Measurements from ENCODE around the gene ABCC10.
"Not testable (repeated sequence)": the region's sequence is repeated elsewhere in the genome, so short reads cannot be mapped to it uniquely, and the experiment has no call there.

ABCC10 gene

DNA sequence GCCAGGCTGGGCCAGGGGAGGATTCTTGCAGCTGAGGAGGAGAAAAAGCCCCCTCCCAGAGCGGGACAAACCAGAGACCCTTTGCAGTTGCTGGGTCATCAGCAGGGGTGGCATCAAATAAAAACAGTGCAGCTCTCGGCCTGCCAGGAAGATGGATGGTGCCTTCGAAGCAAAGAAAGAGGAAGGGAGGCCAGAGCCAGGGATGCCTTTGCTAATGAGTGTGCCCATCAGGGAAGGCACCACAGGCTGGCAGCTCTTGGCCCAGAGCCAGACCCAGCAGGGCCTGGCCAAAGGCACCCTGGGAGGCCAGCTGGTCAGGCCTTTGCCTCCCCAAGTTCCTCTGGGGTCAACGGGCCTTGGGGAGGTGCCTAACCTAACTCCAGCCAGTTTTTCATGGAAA, 31.6 kb upstream of the ABCC10 start:
- Mint-ChIP-seq H3K27me3 (peaks cover 17% of the 10 kb centered on the region), H3K4me3 (no peak overlapping the region), H3K4me1 (peaks cover 16% of the 10 kb centered on the region), H3K36me3 (no peaks in the 10 kb centered on the region), H3K27ac (no peak overlapping the region), H3K9me3 (no peaks in the 10 kb centered on the region)
- DNase-seq (ENCODE audit: low spot score in 2 of 2) (no peak), ATAC-seq (ENCODE audit: low read depth) (no peak)

DNA sequence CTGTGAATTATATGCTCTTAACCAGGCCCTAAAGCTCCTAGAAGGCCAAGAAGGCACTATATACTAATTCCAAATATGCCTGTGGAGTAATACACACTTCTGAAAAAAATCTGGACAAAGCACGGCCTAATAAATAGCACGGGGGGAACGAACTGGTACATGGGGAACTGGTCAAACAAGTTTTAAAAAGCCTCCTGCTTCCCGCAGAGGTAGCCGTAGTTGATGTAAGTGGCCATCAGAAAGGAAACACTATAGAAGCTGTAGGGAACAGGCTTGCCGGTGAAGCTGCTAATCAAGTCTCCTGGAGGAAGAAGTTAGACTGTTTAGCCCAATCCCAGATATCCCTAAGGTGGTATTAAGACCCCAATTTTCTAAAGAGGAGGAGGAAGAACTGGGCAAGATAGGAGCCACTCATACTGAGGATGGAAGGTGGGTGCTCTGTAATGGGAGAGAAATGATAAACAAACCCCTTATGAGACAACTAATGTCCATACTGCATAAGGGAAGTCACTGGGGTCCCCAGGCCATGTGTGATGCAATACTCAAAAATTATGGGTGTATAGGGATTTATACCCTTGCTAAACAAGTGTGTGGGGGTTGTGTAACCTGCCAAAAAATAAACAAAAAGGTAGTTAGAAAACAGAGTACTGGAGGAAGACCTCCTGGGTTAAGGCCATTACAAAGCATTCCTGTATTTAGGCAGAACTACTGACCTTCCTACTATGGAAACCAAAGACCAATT, 30.8 kb upstream of the ABCC10 start:
- Mint-ChIP-seq H3K27ac (no peak overlapping the region), H3K4me3 (no peak overlapping the region), H3K27me3 (peaks cover 14% of the 10 kb centered on the region), H3K9me3 (no peaks in the 10 kb centered on the region), H3K36me3 (no peaks in the 10 kb centered on the region), H3K4me1 (peaks cover 14% of the 10 kb centered on the region)
- DNase-seq (ENCODE audit: low spot score in 2 of 2) (no peak), ATAC-seq (ENCODE audit: low read depth) (no peak)

DNA sequence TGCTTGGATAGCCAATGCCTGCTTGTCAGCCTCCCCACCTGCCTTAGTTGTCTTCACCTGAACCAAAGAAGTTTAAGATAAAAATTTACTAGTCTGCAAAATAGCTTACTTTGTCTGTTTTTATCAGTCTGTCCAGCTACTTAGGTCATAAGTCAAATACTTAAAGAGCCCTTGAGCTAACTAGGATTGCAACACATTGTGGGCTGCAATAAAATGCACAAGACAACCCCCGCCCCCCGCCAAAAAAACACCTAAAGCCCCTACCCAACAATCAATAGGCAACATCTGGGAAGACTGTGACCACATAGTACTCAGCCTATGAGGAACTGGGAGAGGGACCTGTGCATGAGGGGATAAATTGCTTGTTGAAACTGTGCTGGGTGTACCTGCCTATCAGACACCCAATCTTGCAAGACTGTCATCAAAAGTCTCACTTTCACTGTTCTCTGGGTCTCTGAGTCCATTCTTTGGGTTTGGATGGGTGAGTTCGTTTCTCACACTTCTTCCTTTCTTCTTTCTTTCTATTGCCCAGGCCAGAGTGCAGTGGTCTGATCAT, 27.3 kb upstream of the ABCC10 start:
- H3K36me3 Mint-ChIP-seq: no peaks in the 10 kb centered on the region
- ATAC-seq (ENCODE audit: low read depth): no peak
- no peak overlapping the region for H3K27ac Mint-ChIP-seq
- H3K9me3 Mint-ChIP-seq: no peaks in the 10 kb centered on the region
- peaks cover 10% of the 10 kb centered on the region for H3K27me3 Mint-ChIP-seq
- no peak overlapping the region for H3K4me3 Mint-ChIP-seq
- H3K4me1 Mint-ChIP-seq: peaks cover 4% of the 10 kb centered on the region
- DNase-seq (ENCODE audit: low spot score in 2 of 2): no peak

DNA sequence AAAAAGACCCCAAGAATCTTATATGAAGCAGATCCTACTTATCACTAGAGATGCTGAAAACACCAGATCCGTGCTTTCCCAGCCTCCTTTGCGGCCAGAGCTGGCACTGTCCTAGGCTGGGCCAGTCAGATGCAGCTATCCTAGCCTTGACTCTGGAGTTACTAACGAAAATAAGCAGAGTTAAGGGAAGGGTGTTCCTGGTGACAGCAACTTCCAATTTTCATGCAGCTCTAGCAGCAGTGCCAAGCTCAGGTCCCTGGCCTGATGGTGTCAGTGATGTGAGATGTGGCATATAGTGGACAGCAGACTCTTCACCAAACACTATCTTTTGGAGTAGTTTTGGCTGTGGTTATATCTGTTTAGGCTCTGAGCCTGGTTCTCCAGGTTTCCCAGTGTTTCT, 25.6 kb upstream of the ABCC10 start:
- peaks cover 1% of the 10 kb centered on the region for H3K36me3 Mint-ChIP-seq
- H3K27me3 Mint-ChIP-seq: peaks cover 14% of the 10 kb centered on the region
- ATAC-seq (ENCODE audit: low read depth) (no peak), DNase-seq (ENCODE audit: low spot score in 2 of 2) (no peak)
- H3K4me3 Mint-ChIP-seq: no peak overlapping the region
- H3K9me3 Mint-ChIP-seq: peaks cover 1% of the 10 kb centered on the region
- H3K4me1 Mint-ChIP-seq: peaks cover 4% of the 10 kb centered on the region
- H3K27ac Mint-ChIP-seq: no peak overlapping the region

DNA sequence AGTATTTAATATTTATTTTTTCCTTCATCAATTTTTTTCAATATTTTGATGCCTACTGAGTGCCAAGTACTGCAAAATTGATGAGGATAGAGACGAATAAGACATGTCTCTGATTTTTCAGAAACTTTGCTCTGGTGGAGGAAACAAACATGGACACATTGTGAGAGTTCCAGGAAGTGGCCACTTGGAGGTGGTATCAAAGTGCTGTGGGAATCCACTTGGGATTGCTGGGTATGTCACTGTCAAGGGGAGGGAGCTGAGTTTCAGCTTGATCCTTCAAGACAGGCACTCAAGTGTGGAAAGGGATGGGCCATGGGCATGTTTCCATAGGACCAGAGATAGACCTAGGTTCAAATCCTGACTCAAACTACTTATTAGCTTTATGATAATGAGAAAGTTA, 24.5 kb upstream of the ABCC10 start:
- ATAC-seq (ENCODE audit: low read depth) (no peak), DNase-seq (ENCODE audit: low spot score in 2 of 2) (no peak)
- H3K4me1 Mint-ChIP-seq: peaks cover 3% of the 10 kb centered on the region
- no peak overlapping the region for H3K27ac Mint-ChIP-seq
- H3K27me3 Mint-ChIP-seq: peaks cover 18% of the 10 kb centered on the region
- peaks cover 1% of the 10 kb centered on the region for H3K9me3 Mint-ChIP-seq
- H3K36me3 Mint-ChIP-seq: peaks cover 1% of the 10 kb centered on the region
- H3K4me3 Mint-ChIP-seq: no peak overlapping the region

DNA sequence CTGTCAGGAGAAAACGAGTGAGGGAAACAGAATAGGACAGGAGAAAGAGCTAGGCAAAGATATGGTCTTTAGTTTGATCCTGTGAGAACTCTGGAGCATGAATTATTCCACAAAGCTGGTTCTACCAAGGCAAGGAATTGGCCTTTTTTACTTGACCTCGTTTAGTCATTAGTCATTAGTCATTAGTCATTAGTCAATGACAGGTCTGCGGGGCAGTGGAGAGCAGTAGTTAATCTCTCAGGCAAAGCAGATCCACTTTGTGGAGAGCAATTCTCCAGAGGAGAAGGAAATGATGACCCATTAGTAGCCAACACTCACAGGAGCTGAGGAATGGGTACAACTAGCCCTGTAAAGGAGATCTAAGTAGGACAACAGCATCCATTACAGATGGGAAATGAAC, 22.0 kb upstream of the ABCC10 start:
- Mint-ChIP-seq H3K27me3 (peaks cover 23% of the 10 kb centered on the region), H3K9me3 (peaks cover 1% of the 10 kb centered on the region), H3K4me1 (peaks cover 3% of the 10 kb centered on the region), H3K27ac (no peak overlapping the region), H3K4me3 (no peak overlapping the region), H3K36me3 (peaks cover 1% of the 10 kb centered on the region)
- DNase-seq (ENCODE audit: low spot score in 2 of 2) (no peak), ATAC-seq (ENCODE audit: low read depth) (no peak)

DNA sequence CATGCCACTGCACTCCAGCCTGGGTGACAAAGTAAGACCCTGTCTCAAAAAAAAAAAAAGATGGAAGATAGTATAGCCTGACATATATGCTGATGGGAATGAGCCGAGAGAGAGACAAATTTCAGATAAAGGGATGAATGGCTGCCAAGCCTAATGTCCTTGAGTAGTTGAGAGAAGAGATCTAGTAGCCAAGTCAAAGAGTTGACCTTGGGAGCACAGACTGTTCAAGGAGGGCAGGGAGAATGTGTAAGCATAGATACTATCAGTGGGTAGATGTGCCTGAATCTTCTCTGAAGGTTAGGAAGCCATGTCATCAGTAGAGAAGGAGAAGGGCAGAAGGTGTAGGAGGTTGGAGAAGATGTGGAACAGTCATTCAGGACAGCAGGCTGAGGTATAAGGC, 20.0 kb upstream of the ABCC10 start:
- Mint-ChIP-seq H3K4me1 (no peaks in the 10 kb centered on the region), H3K27me3 (peaks cover 20% of the 10 kb centered on the region), H3K36me3 (peaks cover 1% of the 10 kb centered on the region), H3K9me3 (peaks cover 1% of the 10 kb centered on the region), H3K27ac (no peak overlapping the region), H3K4me3 (no peak overlapping the region)
- DNase-seq (ENCODE audit: low spot score in 2 of 2): no peak
- ATAC-seq (ENCODE audit: low read depth): no peak

DNA sequence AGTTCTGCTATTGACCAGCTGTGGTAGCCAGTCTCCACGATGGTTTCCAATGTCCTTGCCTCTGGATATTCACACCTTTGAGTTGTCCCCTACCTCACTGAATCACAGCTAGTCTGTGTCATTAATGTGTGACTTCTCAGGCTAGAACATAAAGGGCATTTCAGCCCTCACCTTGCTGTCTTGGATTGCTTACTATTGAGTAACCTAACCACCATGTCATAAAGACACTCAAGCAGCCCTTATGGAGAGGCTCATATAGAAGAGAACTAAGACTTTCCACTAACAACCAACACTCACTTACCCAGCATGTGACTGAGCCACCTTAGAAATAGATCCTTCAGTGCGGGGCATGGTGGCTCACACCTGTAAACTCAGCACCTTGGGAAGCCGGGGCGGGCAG, 19.1 kb upstream of the ABCC10 start:
- Mint-ChIP-seq H3K36me3 (peaks cover 1% of the 10 kb centered on the region), H3K27ac (no peak overlapping the region), H3K4me1 (no peaks in the 10 kb centered on the region), H3K27me3 (peaks cover 20% of the 10 kb centered on the region), H3K4me3 (no peak overlapping the region), H3K9me3 (peaks cover 1% of the 10 kb centered on the region)
- no peak for DNase-seq (ENCODE audit: low spot score in 2 of 2)
- ATAC-seq (ENCODE audit: low read depth): no peak

DNA sequence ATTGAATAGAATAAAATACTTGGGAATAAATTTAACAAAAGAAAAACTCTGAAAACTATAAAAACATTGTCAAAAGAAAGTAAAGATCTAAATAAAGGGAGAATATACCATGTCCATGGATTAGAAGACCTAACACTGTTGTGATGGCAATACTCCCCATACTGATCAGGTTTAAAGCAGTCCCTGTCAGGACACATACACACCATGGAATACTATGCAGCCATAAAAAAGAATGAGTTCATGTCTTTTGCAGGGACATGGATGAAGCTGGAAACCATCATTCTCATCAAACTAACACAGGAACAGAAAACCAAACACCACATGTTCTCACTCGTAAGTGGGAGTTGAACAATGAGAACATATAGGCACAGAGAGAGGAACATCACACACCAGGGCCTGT, 16.6 kb upstream of the ABCC10 start:
- H3K4me1 Mint-ChIP-seq; DNase-seq (ENCODE audit: low spot score in 2 of 2); H3K9me3 Mint-ChIP-seq; ATAC-seq (ENCODE audit: low read depth); H3K4me3 Mint-ChIP-seq; H3K27ac Mint-ChIP-seq; H3K36me3 Mint-ChIP-seq: not testable (repeated sequence)
- H3K27me3 Mint-ChIP-seq: peaks cover 10% of the 10 kb centered on the region

DNA sequence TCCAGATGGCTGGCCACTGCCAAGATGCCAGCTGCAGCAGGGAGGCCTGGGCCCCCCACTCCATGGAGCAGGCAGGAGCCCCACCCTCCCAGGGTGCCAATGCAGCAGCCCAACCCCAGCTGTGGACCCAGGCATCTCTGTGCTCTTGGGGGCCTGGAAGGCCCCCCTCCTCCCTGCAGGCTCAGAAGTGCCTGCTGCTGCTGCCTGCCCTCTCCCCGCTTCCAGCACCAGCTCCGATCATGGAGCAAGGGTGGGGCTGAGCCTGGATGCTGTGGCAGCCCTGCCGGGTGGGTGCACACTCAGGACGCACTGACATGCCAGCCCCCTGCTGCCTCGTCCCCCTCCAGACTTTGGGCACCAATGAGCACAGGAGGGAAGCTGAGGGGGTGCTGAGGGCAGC, 14.8 kb upstream of the ABCC10 start:
- ATAC-seq (ENCODE audit: low read depth): no peak
- H3K27ac Mint-ChIP-seq: no peak overlapping the region

DNA sequence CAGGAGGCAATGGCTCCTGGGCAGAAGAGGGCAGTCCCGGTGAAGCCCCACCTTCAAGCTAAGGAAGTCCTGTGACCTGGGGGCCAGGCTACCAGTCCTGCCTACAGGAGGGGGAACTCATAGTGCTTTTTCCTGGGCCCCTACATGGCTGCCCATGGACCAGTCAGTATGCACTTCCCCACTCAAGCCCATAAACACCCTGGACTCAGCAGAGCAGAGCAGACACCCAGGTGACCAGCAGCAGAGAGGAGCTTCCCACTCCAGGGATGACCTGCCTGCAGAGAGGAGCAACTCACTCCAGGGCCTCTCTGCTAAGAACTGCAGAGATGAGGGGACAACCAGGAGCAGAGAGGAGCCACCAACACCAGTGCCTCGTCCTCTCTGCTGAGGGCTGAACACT, 14.3 kb upstream of the ABCC10 start:
- H3K4me3 Mint-ChIP-seq: no peak overlapping the region
- ATAC-seq (ENCODE audit: low read depth): no peak

More for the DNA sequence above, 14.8 kb upstream of the ABCC10 start:
- Mint-ChIP-seq H3K4me1 (peaks cover 2% of the 10 kb centered on the region), H3K36me3 (peaks cover 1% of the 10 kb centered on the region), H3K4me3 (no peak overlapping the region), H3K27me3 (peaks cover 12% of the 10 kb centered on the region), H3K9me3 (peaks cover 1% of the 10 kb centered on the region)
- DNase-seq (ENCODE audit: low spot score in 2 of 2): no peak

DNA sequence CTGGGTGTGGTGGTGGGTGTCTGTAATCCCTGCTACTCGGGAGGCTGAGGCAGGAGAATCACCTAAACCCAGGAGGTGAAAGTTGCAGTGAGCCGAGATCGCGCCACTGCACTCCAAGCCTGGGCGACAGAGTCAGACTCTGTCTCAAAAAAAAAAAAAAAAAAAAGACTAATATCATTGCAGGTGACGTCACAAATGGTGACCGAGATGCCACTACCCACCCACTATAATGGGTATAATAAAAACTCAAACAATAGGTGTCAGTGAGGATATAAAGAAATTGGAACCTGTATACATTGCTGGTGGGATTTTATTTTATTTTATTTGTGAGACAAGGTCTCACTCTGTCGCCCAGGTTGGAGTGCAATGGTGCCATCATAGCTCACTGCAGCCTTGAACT, 12.1 kb upstream of the ABCC10 start:
- ATAC-seq (ENCODE audit: low read depth); H3K27me3 Mint-ChIP-seq; H3K4me1 Mint-ChIP-seq; H3K36me3 Mint-ChIP-seq; H3K27ac Mint-ChIP-seq; H3K9me3 Mint-ChIP-seq; H3K4me3 Mint-ChIP-seq; DNase-seq (ENCODE audit: low spot score in 2 of 2): not testable (repeated sequence)

More for the DNA sequence above, 14.3 kb upstream of the ABCC10 start:
- no peak for DNase-seq (ENCODE audit: low spot score in 2 of 2)
- Mint-ChIP-seq H3K4me1 (peaks cover 2% of the 10 kb centered on the region), H3K36me3 (peaks cover 1% of the 10 kb centered on the region), H3K9me3 (peaks cover 1% of the 10 kb centered on the region), H3K27ac (no peak overlapping the region), H3K27me3 (peaks cover 11% of the 10 kb centered on the region)

DNA sequence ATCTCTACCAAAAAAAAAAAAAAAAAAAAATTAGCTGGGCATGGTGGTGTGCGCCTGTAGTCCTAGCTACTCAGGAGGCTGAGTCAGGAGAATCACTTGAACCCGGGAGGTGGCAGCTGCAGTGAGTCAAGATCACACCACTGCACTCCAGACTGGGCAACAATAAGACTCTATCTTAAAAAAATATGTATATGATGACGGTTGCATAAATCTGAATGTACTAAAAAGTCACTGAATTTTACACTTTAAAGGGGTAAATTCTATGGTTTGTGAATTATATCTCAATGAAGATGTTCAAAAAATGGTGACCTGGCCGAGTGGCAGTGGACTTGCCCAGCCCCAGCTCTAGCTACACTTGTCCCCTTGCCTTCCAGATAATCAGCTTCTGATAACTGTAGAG, 10.4 kb upstream of the ABCC10 start:
- no peak overlapping the region for H3K27ac Mint-ChIP-seq
- ATAC-seq (ENCODE audit: low read depth): no peak
- H3K9me3 Mint-ChIP-seq: peaks cover 3% of the 10 kb centered on the region
- peaks cover 1% of the 10 kb centered on the region for H3K36me3 Mint-ChIP-seq
- H3K4me1 Mint-ChIP-seq: peaks cover 2% of the 10 kb centered on the region
- peaks cover 7% of the 10 kb centered on the region for H3K27me3 Mint-ChIP-seq
- no peak for DNase-seq (ENCODE audit: low spot score in 2 of 2)
- H3K4me3 Mint-ChIP-seq: no peak overlapping the region

DNA sequence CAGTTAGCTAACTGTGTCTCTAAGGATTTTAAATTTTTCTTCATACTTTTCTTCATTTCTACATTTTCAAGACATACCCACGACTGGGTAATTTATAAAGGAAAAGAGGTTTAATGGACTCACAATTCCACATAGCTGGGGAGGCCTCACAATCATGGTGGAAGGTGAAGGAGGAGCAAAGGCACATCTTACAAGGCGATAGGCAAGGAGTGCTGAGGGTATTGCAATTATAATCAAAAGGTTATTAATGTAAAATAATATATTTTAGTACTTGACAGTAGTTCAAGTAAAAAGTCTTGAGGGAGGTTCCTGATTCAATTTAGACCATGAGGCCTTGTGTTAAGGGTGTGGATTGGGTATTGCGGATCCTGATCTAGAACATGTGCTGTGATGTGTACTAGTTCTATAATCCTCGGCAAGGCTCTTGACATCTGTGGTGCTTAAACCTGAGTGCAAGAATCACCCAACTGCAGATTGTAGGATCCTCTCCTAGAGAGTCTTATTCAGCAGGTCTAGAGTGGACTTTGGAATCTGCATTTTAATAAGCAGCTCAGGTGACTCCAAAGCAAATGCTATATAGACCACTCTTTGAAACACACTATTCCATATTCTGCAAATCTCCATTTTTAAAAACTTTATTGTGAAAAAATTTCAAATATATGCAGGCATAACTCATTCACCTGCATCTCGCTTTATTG, 7.2 kb upstream of the ABCC10 start:
- Mint-ChIP-seq H3K4me3 (no peak overlapping the region), H3K27me3 (peaks cover 5% of the 10 kb centered on the region), H3K4me1 (peaks cover 2% of the 10 kb centered on the region), H3K36me3 (no peaks in the 10 kb centered on the region), H3K9me3 (peaks cover 2% of the 10 kb centered on the region), H3K27ac (no peak overlapping the region)
- no peak for DNase-seq (ENCODE audit: low spot score in 2 of 2)
- no peak for ATAC-seq (ENCODE audit: low read depth)
